Activated T-helper 1 cell treated with Interleukin-2 at 50 U/mL for 16 hours (primary cell): Measurements from ENCODE around the gene ADGRG4.
"Not testable (repeated sequence)": the region's sequence is repeated elsewhere in the genome, so short reads cannot be mapped to it uniquely, and the experiment has no call there.

Experiments
- DNase-seq: peaks from one replicate; pipeline ENCODE4 v3.0.0-alpha.2; 2020; ENCODE audit warnings: low read depth

The ADGRG4 gene, protein sequence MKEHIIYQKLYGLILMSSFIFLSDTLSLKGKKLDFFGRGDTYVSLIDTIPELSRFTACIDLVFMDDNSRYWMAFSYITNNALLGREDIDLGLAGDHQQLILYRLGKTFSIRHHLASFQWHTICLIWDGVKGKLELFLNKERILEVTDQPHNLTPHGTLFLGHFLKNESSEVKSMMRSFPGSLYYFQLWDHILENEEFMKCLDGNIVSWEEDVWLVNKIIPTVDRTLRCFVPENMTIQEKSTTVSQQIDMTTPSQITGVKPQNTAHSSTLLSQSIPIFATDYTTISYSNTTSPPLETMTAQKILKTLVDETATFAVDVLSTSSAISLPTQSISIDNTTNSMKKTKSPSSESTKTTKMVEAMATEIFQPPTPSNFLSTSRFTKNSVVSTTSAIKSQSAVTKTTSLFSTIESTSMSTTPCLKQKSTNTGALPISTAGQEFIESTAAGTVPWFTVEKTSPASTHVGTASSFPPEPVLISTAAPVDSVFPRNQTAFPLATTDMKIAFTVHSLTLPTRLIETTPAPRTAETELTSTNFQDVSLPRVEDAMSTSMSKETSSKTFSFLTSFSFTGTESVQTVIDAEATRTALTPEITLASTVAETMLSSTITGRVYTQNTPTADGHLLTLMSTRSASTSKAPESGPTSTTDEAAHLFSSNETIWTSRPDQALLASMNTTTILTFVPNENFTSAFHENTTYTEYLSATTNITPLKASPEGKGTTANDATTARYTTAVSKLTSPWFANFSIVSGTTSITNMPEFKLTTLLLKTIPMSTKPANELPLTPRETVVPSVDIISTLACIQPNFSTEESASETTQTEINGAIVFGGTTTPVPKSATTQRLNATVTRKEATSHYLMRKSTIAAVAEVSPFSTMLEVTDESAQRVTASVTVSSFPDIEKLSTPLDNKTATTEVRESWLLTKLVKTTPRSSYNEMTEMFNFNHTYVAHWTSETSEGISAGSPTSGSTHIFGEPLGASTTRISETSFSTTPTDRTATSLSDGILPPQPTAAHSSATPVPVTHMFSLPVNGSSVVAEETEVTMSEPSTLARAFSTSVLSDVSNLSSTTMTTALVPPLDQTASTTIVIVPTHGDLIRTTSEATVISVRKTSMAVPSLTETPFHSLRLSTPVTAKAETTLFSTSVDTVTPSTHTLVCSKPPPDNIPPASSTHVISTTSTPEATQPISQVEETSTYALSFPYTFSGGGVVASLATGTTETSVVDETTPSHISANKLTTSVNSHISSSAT (N-terminal part only)

DNA sequence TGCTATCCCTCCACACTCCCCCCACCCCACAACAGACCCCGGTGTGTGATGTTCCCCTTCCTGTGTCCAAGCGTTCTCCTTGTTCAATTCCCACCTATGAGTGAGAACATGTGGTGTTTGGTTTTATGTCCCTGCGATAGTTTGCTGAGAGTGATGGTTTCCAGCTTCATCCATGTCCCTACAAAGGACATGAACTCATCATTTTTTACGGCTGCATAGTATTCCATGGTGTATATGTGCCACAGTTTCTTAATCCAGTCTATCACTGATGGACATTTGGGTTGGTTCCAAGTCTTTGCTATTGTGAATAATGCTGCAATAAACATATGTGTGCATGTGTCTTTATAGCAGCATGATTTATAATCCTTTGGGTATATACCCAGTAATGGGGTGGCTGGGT is at the start of gene ADGRG4:
ADGRG4 (plus strand) TSS at position 243 of the 400 bp plus-strand sequence. CDS start 7,815 bp downstream, outside the sequence.
- DNase-seq: not testable (repeated sequence)

DNA sequence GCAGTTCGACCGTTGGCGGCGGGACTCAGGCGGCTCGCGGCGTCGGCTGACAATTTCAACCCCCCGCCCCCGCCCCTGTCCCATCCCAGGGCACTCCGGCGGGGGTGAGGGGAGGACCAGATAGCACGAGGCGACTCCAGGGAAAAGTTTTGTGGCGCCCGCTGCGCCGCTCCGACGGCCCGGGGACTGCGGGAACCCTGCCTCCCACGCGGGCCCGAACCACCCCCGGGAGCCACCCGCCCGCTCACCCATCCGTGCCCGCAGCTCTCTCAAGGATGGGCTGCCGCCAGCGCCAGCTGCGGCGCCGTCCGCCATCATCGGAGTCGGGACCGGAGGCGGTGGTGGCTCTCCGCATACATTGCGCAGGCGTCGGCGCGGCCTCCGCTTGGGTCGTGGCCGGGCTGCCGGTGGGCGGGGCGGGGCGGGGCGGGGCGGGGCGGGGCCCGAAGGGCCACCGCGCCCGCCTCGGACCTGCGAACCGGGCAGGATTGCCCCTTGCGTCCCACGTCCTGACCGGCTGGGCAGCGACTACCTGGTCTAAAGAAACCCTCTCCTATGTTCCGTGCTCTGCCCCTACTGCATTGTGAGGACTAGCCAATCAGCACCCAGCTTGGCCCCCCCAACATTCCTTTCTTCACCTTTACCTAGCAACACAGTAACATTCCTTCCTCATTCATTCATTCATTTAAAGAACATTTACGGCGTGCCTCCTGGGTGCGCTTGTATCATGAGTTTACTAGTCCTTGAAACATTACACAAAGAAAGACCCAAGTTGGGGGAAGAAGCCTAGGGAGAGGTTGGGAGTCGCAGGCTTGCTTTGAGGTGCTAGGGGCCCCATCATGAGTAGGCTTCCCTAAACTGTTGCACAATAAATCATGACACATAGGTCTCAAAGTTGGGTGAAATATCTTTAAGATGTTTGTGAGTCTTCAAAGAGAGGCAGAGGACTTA is 49.4 kb upstream of the ADGRG4 start, which contains the start of gene MAP7D3:
MAP7D3 (minus strand) TSS at position 360 of the 951 bp plus-strand sequence; CDS start at position 318, 42 bp downstream.
- DNase-seq: peak; percentile 58

DNA sequence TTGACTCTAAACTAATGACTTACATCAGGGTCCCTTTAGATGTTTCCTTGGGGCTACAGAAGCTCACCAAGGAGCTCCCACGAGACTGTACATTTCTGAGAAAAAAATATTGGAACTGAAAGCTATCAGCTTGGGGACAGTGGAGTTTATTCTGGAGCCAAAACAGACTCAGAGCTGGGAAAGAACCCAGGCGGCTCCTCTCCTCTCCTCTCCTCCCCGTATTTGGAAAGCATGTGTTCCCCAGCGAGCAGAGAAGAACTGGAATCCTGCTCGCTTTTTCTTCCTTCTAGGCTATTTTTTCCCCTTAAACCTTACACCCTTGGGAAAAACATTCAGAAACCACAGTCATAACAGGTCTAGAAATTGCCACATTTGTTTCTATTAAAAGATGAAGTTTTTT is 45.2 kb upstream of the ADGRG4 start:
- no peak for DNase-seq

DNA sequence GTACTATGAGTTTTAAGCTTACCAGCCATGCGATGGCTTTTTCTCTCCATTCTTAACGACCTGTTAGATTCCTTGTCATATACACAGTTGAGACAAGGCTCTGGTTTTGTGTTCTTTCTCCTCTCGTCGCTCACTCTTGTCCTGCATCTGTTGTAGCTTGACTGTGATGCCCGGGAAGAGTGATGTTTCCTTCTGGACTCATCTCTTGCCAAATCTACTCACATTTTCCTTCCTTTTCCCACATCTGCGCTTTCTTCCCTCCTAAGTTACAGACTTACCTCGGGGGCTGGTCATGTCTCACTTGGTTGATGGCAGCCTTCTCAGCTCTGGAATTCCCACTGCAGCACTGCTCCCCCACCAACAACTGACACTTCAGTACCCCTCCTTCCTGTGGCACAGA is 44.7 kb upstream of the ADGRG4 start:
- DNase-seq: no peak

DNA sequence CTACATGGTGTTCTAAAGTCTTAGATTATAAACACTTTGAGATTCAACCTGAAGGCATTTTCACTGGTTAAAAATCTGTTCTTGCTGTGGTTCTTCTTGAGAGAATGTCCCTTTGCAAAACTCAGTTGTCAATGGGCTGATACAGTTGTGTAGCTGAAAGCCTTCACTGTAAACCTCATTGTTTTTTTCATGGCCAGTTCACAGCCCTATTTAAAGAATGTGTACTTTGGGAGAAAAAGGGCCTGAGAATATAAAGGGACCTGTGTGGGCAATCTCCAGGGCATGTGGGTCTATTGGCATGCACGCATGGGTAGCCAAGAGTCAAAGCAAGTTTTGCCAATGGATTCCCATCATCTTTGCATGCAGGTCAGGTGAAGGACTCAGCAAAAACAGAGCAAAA is 41.8 kb upstream of the ADGRG4 start:
- no peak for DNase-seq

DNA sequence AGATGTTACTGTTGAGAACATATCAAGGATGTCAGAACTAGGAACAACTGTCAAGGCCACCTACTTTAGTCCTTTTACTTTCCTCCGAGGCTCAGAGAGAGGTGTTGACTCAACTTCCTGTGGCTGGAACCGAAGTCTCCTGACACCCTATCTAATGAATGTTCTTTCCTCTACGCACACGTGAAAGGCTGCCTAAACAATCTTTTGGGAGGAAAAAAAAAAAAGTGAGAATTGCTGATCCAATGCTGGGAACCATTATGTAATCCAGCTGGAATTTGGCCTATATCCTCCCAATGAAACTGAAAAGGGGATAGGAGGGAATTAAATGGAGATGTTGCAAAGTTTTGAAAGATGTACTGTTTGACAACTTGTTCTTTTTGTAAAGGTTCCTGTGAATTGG is 41.2 kb upstream of the ADGRG4 start:
- no peak for DNase-seq

DNA sequence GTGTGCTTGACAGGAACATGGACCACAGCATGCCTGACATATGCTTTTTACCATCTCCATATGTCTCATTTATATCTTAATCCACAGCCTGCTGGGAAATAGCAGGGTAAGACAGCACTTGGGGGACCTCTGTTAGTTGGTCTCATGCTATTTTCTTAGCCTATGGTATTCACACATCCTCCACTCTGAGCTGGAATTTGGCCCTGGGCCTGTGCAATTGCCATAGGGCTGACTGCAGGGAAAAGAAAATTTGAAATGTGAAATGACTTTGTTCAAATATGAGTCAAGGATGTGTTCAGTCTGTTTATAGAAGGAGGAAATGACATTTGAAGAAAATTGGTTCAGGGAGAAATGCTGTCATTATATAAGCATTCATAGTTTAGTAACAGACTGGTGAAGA is 40.0 kb upstream of the ADGRG4 start:
- no peak for DNase-seq

DNA sequence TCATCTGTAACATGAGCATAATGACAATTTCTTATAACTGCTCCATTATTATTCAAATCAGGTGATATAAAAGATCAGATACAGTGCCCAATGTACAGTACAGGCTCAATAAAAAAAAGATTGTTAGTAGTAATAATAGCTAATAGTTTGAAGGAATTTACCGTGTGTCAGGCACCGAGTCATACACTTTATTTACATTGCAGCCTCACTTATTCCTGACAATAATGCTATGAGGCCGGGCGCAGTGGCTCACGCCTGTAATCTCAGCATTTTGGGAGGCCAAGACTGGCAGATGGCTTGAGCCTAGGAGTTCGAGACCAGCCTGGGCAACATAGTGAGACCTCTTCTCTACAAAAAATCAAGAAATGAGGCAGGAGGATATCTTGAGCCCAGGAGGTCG is 39.4 kb upstream of the ADGRG4 start:
- no peak for DNase-seq

DNA sequence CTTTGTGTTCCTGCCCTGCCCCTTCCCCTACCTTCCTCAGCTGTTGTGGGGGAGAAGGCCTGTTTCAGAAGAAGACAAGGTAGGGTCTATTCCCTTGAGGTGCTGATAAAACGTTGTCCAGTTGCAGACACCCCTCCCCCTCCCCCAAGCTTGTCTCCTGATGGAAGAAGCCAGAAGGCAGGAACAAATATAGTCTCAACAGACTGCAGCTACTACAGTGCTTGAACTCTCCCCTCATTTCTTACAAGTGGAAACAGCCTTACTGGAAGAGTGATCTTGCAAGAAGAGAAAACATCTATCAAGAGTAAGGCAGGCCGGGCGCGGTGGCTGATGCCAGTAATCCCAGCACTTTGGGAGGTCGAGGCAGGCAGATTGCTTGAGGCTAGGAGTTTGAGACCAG is 38.5 kb upstream of the ADGRG4 start:
- no peak for DNase-seq

DNA sequence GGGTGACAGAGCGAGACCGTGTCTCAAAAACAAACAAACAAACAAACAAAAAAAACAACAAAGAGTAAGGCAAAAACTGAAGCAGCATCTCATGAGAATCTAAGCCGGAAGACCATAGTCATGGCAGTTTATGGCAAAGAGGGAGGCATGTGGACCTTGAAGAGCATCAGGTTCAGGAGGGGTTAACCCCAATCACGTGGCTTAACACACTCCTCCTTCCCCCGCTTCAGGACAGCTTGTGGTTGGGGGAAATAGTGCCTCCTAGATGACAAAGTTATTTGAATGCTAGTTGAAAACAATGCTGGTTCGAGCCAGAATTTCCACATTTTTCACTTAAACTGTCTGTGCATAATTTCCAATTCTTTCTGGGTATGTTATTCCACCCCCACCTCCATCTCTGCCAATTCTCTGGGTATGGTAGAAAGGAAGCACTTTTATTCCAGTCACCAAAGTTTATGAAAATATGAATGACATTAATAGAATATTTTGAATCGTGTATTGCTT is 37.9 kb upstream of the ADGRG4 start:
- no peak for DNase-seq

DNA sequence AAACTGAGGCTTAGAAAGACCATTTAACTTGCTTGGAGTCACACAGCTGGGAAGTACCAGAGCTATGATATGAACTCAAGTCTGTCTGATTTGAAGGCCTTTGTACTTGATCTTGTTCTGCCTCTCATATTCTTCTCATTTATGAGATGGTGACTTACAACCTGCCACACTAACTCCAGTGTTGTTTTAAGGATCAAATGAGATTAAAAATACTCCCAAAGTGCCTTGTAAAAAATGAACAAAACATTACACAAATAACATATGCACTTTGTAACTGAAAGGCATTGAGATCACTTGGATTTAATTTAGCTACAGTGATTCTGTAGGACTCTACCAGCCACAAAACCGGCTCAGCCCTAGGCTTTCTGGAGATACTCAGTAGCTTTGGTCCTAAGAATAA is 33.9 kb upstream of the ADGRG4 start:
- DNase-seq: no peak

DNA sequence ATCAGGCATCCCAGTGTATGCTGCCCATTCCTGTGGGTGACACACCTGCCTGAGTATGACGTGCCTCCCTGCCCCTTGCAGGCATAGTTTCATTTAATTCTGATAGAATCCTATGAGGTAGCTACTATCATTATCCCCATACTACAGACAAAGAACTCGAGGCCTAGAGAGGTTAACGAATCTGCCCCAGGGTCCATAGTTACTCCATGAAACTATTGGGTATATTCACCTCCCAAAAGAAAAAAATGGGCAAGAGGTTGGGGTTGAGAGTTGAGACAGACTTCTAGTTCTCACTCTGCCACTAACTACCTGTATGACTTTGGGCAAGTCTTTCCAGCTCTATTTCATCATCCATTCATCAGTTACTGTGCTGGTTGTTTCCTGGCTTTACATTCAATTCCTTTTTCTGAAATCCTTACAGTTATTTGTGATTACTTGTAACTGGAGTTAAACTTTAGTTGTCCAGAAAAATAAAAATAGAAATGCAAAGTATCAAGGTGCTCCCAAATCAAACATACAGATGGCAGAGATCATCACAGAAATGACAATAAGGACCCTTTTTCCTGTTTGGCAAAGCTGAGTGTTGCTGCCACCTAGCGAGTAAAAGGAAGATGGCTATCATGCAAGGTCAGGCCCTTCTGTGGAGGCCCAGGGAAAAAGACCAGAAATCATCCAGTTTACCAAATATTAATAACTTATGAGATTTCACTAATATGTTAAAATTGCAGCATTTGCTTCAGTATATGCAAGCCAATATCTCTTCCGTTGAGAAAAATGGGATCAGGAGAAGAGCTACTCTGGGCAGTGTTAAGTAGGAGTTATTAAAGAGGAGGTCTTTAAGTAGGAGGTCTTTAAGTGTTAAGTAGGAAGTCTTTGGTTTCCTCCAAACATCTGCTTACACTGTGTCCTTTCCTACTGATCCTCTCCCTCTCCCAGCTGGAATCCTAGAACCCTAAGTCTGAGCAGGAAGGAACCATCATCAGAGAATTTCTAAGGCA is 32.4 kb upstream of the ADGRG4 start:
- peak; percentile 4 for DNase-seq

DNA sequence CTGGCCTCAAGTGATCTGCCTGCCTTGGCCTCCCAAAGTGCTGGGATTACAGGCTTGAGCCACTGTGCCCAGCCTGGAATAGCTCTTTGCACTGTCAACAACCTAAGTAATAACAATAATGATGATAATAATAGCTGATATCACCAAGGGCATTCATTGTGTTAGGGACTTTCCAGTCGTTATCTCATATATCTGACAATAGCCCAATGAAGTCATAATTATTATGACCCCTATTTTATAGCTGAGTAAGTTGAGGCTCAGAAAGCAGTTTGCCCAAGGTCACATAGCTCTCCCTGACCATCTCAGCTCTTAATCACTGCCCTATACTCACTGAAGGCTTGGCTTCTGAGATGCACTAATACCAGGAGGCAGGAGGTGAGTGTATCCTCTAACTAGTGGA is 30.8 kb upstream of the ADGRG4 start:
- DNase-seq: no peak

DNA sequence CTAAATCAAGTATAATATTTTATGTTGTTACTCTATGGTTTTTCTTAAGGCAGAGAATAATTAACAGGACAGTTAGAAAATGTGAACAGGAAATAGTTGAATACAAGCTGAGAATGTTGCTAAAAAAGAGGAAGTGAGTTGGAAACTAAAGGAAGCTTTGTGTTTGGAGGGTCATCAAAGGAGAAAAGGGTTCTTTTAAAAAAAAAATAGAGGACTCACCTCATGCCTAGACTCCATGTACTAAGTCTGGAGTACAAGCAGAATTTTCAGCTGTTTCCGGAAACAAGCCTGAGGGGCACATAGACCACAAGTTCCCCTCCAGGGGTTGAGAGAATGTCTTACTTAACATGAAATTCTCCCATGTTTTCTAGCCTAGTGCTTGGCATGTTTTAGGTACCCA is 29.5 kb upstream of the ADGRG4 start:
- no peak for DNase-seq

DNA sequence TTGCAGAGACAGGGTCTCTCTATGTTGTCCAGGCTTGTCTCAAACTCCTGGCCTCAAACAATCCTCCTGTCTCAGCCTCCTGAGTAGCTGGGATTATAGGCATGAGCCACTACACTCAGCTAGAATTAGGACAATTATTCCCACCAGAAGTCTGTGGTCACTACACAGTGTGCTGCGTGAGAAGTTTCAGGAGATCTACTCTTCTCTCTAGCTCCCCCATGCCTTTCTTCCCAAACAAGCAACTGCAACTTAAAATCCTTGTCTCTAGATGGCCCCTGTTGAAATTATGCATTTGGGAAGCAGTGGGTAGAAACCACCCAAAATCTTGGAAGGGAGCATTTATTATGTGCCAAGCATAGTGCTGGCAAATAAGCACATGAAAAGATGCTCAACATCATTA is 28.4 kb upstream of the ADGRG4 start:
- no peak for DNase-seq

DNA sequence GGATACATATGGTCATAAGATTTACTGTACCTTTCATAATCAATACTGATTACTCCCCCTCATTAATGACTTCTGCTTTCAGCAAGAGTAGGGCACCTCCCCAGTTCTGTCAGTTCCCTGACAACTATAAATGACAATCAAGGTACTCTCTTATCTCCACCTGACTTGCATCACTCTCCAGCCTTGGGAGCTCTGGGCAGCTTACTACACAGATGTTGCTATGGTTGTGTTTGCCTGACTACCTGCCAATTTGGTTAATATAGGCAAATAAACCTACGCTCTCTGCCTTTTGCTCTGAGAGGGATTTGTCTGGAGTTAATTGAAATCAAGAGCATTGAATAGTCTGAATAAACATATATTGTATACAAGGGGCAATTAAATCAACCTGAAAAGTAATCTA is 26.8 kb upstream of the ADGRG4 start:
- DNase-seq: no peak

DNA sequence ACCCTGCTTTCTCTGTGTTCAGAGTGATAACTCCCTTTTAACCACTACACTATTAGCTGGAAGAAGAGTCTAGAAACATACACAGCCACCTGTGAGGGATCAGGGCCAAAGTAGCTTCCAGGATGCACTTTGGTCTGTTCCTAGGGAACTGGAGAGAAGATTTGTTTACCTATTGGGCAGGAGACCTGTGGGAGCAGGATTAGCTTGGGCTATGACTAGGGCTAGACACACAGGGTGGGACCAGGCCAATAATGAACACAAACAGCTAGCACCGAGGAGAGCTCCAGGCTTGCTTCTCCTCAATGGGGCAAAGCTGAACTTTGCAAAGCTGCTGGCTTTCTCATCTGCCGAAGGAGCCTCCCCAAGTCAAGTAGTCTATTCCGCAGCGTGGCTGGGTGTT is 25.2 kb upstream of the ADGRG4 start:
- DNase-seq: no peak

DNA sequence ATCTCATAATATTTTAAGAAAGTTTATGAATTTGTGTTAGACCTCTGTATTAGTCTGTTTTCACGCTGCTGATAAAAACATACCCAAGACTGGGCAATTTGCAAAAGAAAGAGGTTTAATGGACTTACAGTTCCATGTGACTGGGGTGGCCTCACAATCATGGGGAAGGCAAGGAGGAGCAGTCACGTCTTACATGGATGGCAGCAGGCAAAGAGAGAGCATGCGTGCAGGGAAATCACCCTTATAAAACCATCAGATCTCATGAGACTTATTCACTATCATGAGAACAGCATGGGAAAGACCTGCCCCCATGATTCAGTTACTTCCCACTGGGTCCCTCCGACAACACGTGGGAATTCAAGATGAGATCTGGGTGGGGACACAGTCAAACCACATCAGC is 14.4 kb upstream of the ADGRG4 start:
- DNase-seq: not testable (repeated sequence)

DNA sequence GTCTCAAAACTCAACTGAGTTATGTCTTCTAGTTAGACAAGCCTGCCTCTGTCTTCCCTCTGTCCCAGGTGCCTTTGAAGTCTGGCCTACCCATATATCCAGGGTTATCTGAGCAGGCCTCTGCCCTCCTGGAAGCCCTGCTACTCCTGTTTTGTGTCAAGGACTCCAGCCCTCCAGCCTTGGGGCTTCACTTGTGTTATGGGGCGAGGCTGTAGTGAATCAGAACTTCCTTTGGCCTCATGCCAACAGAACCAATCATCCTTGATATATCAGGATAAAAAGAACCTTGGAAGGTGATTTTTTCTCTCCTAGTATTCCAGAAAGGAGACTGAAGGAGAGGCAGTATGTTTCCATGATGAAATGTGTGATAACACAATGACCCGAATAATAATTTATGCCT is 8.9 kb upstream of the ADGRG4 start:
- no peak for DNase-seq

DNA sequence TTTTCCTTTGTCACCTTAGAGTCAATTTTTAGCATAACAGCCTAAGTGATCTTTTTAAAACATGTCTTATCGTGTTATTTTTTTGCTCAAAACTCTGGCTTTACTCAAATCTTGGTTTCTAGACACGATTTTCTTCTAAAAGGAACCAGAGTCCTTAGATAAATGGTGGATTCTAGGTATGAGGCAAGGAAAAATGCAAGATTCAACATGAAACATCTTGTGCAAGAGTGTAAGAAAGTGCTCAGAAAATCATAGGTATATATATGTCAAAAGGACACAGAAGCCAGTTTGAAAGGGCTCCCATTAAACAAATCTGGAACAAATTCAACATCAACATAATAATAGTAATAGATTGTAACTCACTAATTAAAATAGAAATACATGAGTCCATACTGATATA is 8.1 kb upstream of the ADGRG4 start:
- no peak for DNase-seq
